D721Med (cell line): ENCODE results near the gene C2CD4D.

Experiments
- DNase-seq: peaks from one replicate; pipeline ENCODE4 v3.0.0; 2011; ENCODE audit warnings: low spot score; ENCODE audit not compliant: insufficient read length
- FAIRE-seq: peaks from 2 replicates; lab custom pipeline; 2011; peaks lifted over from hg19 to GRCh38; lab: Jason Lieb, UNC
- CTCF ChIP-seq: IDR thresholded peaks from 2 replicates; pipeline ENCODE4 v1.5.1; 2012; ENCODE audit warnings: mild to moderate bottlenecking, control low read depth; ENCODE audit not compliant: insufficient read depth; ENCODE audit errors: missing control alignments

C2CD4D gene

GRCh38 chr1:151839082-151839412, 573 bp downstream of the C2CD4D start:
- no peak for TF ChIP-seq CTCF
- FAIRE-seq (no peak), DNase-seq (no peak)

GRCh38 chr1:151838222-151839081, 1.2 kb downstream of the C2CD4D start:
- FAIRE-seq (no peak), DNase-seq (no peak)
- no peak for TF ChIP-seq CTCF

- DNase-seq (no peak), FAIRE-seq (no peak)
- TF ChIP-seq CTCF = no peak
Observed at GRCh38 chr1:151837884-151838221, 1.8 kb downstream of the C2CD4D start.

GRCh38 chr1:151837197-151837596, 2.4 kb downstream of the C2CD4D start:
- DNase-seq (no peak), FAIRE-seq (no peak)
- TF ChIP-seq CTCF = no peak

GRCh38 chr1:151835596-151835995, 4.0 kb downstream of the C2CD4D start:
- FAIRE-seq (no peak), DNase-seq (no peak)
- no peak for TF ChIP-seq CTCF

- no peak for TF ChIP-seq CTCF
- FAIRE-seq = no peak
Observed at GRCh38 chr1:151834239-151834638, 5.4 kb downstream of the C2CD4D start.

GRCh38 chr1:151833172-151833900, 6.3 kb downstream of the C2CD4D start:
- DNase-seq (no peak), FAIRE-seq (no peak)
- no peak for TF ChIP-seq CTCF

More at GRCh38 chr1:151834239-151834638, 5.4 kb downstream of the C2CD4D start:
- DNase-seq = no peak
